GM18520 (cell line): ENCODE measurements around the gene LACTBL1.
"Not testable (repeated sequence)": the region's sequence is repeated elsewhere in the genome, so short reads cannot be mapped to it uniquely, and the experiment has no call there.

Experiments used
- ATAC-seq: cut with Tn5 transposase; IDR thresholded peaks from one replicate; pipeline ENCODE4 v1.9.1; 2021; ENCODE audit not compliant: unreplicated experiment

LACTBL1 gene, protein sequence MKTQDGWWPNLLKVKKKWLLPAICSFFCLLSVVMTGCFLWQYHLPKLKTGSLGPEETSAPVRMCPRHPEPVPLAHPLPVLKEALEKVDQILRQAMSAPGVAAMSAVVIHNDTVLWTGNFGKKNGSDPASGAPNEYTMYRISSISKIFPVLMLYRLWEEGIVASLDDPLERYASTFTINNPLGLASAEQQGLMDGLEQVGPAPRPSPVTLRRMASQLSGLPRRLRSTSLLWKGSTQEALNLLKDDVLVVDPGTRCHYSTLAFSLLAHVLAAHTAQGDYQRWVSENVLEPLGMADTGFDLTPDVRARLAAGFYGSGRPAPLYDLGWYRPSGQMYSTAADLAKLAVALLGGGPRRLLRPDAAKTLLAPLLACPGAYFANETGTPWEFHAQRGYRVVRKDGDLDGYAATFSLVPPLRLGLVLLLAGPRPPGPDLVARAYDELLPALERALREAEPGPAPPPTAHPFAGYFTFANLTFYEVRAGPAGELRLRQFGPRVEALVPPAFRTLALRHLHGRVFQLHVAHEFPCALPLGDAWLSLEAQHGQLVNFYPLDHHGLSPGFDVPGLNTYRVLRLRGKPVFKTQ

DNA sequence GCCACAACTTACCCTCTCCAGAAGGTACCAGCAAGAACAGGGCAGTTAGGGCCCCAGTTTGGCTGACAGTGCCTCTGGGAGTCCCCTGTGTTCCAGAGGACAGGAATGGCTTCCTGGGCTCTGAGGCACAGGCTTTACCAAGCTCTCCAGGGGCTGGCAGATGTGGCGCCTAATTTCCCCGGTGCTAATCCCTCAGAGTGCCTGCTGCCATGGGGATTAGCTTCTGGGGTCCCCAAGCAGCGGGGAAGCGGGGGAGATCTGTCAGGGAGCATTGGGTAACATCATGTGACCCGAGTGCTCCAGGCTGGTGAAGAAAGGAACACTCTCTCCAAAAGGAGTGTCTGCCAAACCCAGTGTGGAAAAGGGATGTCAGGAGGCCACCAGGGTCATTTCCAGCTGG lies at the start of gene LACTBL1:
TSS of gene LACTBL1 (minus strand) at position 107 of the 400 bp plus-strand sequence. CDS start 550 bp downstream, outside the sequence.
- ATAC-seq = no peak

DNA sequence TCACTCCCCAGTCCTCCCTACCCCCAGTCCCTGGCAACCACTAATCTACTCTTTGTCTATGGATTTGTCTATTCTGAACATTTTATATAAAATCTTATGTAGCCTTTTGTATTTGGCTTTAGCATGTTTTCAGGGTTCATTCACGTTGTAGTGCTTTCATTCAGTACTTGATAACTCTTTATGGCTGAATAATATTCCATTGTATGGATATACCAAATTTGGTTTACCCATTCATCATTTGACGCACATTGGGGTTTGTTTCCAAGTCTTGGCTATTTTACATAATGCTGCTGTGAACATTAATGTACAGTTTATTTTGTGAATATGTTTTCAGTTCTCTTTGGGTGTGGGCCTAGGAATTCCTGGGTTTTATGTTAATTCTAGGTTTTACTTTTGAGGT lies 49.2 kb upstream of the LACTBL1 start:
- no peak for ATAC-seq

DNA sequence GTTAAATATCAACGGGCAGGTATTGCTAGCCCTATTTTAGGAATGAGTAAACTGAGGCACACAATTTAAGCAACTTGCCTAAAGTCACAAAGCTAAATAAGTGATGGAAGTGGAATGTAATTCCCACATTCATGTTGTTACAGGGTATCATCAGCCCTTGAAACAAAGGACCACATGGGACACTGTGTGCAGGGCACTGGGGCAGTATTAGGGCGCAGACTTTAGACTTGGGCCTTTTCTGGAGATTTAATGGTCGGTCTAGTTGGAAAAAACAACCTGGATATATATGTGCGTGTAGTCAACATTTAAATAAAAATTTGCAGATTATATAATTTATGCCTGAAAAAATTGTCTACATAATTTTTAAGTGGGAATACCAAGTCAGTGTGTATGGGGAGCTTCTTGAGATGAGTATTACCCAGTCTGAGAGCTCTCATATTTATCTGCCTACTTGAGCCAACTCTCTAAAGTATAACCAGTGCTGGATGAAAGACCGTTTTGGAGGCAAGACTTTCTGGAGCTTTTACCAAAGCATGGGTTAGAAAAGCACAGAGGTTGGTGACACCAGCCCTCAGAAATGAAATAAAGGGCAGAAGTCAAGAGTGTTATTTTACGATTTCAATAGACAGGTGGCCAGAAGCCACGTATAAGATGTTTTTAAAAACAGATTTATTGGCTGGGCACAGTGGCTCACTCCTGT lies 48.2 kb upstream of the LACTBL1 start:
- no peak for ATAC-seq

DNA sequence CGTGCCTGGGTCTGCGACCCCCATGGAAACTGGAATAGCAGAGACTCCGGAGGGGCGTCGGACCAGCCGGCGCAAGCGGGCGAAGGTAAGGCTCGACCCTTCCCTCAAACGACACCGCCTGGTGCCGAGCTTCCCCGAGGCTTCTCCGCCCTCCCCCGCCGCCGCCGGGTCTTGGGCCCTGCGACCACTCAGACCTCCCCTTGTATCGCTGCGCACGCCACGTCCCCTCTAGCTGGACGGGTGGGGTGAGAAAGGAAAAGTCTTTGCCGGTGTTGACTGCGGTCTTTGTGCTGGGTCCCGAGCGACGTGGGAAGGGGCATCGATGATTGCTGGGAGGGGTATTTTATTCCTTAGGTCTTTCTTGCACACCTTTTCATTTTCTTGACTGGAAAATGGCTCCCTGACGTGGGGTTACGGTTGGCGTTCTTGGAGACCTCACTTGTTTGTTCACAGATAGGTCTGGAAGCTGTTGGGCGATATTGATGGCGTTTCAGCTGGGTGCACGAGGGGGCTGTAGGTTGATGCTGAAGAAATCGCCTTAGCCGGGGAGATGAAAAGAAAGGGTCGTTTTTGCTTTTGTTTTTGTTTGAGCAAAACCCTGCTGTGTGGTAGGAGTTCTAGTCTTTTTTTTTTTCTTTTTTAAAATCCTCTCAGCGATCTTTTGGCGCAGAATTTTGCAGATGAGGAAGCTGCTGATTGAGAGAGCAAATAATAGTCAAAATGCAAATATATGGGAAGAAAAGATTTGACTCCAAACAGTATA lies 47.4 kb upstream of the LACTBL1 start:
- ATAC-seq = peak; percentile 6

DNA sequence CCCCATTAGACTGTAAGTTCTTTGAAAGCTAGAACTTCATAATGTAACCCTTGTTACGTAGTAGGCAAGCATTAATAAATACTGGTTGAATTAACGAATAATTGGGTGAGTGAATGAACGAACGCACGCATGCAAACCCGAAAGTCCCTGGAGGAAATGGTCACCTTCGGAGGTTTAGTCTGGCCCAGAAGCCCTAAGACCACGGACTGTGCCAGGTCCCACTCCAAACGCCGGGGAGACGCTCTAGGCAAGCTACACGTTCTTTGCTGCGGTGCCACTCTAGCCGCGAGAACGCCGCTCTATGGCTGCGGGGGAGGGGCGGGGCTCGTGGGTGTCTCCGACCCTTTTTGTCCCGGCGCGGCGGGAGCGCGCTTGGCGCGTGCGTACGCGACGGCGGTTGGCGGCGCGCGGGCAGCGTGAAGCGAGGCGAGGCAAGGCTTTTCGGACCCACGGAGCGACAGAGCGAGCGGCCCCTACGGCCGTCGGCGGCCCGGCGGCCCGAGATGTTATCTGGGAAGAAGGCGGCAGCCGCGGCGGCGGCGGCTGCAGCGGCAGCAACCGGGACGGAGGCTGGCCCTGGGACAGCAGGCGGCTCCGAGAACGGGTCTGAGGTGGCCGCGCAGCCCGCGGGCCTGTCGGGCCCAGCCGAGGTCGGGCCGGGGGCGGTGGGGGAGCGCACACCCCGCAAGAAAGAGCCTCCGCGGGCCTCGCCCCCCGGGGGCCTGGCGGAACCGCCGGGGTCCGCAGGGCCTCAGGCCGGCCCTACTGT lies 46.6 kb upstream of the LACTBL1 start, which contains the start of gene KDM1A:
TSS of gene KDM1A (plus strand) at position 375 of the 769 bp plus-strand sequence. CDS start at position 504, 129 bp downstream.
- peak; percentile 82 for ATAC-seq

DNA sequence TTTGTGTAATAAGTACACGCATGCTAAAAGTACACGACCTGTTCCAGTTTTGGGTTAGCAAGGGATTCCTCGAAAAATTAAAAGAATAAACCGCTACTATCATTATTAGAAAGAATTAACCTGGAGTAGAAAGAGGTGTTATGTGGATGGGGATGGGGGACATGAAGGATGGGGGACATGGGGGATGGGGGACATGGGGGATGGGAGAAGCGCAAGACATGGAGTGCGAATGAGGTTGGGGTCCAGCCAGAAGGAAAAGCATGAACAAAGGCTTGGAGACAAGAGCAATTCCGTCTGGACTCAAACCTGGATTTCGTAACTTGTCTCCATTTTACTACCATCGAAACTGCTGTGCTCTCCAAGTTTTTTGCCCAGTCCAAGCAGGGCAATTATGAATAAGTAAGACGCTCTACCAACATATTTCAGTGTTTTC lies 46.0 kb upstream of the LACTBL1 start:
- ATAC-seq = no peak

DNA sequence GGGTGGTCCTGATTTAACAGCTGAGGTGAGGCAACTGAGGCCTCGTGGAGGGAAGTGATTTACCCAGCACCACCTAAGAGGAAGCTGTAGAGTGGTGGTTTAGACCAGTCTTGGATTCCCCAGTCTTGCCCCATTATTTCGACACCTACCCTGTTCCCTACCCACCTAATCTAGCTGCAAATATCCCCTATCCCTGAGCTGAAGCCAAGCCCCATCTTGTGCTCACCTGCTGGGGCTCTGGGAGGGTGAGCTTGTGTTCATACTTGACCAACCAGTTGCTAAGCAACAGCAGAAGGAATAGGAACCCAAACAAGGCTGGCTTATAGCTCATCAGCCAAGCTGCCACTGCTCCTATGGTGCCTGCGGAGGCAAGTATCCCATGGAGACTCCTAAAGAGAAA lies 41.0 kb upstream of the LACTBL1 start:
- no peak for ATAC-seq

DNA sequence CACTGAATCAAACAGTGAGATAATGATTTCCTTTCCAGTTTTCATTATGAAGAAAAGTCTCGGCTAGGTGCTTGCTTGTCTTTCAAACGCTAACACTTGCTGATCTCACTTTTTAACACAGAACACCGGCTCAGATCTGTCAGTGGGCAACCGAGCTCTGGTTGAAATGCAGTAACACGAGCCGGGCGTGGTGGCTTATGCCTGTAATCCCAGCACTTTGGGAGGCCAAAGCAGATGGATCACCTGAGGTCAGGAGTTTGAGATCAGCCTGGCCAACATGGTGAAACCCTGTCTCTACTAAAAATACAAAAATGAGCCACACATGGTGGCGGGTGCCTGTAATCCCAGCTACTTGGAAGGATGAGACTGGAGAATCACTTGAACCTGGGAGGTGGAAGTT lies 37.4 kb upstream of the LACTBL1 start:
- not testable (repeated sequence) for ATAC-seq

DNA sequence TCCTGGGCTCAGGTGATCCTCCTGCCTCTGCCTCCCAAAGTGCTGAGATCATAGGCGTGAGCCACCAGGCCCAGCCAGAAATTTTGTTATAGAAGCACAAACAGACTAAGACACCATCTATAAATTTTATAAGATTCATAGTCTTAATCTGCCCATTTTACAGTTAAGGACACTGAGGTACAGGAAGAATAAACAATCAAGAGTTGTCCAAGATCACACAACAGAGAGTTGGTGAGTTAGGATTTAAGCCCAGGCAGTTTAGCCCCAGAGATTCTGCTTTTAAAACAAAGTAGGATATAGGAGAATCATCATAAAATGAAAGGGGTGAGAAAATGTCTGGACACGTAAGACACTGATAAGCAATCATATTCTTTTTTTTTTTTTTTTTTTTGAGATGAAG lies 36.2 kb upstream of the LACTBL1 start:
- no peak for ATAC-seq

DNA sequence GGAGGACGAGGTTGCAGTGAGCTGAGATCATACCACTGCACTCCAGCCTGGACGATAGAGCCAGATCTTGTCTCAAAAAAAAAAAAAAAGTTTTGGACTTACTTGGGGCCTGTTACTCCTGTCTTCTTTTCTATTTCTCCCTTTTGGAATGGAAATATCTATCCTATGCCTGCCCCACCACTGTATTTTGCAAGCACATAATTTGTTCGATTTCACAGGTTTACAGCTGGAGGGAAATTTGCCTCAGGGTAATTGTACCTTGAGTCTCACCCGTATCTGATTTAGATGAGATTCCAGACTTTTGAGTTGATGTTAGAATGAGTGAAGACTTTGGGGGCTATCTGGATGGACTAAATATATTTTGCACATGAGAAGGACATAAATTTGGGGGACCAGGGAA lies 34.4 kb upstream of the LACTBL1 start:
- ATAC-seq = no peak

DNA sequence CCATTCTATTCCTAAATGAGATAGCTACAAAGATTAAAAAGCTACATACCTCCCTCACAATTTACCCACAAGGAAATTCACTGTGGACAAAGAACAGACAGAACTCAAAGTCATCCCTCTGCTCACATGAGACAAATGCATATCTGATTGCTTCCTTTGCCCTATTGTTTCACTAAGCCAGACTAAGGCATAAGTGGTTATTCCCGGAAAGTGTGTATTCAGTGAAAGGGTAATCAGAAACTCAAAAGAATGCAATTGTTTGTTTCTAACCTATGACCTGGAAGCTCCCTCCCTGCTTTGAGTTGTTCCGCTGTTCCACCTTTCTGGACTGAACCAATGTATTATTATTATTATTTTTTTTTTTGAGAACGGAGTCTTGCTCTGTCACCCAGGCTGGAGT lies 32.1 kb upstream of the LACTBL1 start:
- ATAC-seq = not testable (repeated sequence)

DNA sequence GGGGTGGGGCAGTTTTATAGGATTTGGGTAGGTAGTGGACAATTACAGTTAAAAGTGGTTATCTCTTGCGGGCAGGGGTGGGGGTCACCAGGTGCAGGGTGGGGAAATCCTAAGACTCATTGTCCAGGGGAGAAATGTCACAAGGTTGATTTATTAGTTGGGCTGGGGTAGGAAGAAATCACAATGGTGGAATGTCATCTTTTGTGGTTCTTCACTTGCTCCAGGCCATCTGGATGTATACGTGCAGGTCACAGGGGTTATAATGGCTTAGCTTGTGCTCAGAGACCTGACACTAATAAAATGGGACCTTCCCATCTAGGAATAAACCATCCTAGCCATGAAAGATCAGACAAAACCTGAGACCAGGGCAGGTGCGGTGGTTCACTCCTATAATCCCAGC lies 31.4 kb upstream of the LACTBL1 start:
- no peak for ATAC-seq

DNA sequence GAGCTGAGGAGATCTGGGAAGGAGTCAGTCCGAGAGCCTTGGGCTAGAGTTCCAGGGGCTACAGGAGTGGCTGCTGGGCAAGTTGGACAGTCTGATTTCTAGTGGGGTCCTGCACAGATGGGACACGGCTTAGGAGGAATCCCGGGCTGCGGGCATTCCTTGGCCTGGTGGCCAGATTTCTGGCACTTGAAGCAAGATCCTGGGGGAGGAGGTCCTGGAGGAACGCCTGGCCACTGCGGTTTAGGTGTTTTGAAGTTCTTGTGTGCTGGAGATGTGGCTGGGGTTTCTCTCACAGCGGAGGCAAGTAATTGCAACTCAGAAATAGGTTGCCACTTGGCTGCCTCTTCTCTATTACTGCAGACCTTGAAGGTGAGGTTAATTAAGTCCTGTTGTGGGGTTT lies 29.6 kb upstream of the LACTBL1 start:
- not testable (repeated sequence) for ATAC-seq

DNA sequence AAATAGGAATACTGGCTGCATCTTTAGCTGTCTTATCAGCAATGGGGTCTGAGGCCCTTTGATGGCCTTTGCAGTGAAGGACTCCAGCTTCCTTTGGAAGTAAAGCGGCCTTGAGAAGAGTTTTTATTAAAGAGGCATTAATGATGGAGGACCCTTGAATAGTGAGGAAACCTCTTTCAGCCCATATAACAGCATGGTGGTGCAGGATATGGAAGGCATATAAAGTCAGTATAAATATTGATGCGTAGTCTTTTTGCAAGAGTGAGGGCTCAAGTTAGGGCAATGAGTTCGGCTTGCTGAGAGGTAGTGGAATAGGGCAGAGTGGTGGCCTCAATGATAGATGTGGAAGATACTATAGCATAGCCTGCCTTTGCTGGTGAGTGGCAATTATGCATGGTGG lies 27.5 kb upstream of the LACTBL1 start:
- ATAC-seq = not testable (repeated sequence)

DNA sequence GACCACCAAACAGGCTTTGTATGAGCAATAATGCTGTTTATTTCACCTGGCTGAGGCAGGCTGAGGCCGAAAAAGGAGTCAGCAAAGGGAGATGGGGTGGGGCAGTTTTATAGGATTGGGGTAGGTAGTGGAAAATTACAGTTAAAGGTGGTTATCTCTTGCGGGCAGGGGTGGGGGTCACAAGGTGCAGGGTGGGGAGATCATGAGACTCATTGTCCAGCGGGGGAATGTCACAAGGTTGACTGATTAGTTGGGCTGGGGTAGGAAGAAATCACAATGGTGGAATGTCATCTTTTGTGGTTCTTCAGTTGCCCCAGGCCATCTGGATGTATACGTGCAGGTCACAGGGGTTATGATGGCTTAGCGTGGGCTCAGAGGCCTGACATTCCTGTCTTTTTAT lies 24.9 kb upstream of the LACTBL1 start:
- ATAC-seq = not testable (repeated sequence)

DNA sequence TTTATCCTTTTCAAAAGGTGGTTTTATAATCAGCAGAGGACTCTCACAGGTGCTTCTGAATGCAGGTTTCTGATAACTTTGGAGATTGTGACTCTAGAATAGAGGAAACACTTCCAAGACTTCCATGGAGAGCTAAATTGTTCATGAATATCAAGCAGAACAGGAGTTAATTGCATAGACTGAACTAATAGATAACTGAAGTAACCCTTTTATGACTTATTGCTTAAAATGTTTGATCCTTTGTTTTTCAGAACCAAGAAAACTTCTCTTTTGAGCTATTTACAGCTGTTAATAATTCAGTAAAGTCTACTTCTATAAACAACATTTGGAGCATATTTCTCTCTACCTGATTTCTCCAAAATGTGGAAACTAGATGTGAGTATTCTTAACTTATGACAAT lies 23.1 kb upstream of the LACTBL1 start:
- ATAC-seq = no peak

DNA sequence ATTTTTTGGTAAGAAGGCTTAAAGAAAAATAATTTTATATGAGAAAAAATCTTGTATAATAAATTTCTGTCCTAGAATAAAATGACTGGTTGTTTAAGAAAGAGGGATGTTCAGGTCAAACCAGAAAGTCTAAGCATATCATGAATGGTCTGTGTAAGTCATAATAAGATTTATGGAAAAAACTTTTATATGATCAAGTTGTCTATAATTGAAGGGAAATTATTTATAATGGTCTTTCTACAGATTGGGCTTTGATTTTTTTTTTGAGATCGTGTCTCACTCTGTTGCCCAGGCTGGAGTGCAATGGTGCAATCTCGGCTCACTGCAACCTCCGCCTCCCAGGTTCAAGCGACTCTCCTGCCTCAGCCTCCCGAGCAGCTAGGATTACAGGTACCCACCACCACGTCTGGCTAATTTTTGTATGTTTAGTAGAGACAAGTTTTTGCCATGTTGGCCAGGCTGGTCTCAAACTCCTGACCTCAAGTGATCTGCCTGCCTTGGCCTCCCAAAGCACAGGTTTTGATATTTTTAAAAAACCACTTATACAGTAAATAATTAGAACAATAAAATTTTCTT lies 20.6 kb upstream of the LACTBL1 start:
- ATAC-seq = not testable (repeated sequence)

DNA sequence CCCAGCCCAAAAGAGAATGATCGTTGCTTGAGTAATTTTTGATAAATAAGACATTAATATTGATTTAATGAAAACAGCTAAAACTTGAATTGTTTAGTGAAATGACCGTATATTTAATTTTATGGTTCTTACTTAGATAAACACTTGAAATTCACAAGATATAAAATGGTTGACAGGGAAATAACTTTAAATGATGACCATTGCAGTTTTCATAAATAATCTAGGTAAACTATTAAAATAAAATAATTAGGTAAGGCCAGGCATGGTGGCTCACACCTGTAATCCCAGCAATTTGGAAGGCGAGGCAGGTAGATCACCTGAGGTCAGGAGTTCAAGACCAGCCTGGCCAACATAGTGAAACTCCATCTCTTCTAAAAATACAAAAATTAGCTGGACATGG lies 19.7 kb upstream of the LACTBL1 start:
- not testable (repeated sequence) for ATAC-seq

DNA sequence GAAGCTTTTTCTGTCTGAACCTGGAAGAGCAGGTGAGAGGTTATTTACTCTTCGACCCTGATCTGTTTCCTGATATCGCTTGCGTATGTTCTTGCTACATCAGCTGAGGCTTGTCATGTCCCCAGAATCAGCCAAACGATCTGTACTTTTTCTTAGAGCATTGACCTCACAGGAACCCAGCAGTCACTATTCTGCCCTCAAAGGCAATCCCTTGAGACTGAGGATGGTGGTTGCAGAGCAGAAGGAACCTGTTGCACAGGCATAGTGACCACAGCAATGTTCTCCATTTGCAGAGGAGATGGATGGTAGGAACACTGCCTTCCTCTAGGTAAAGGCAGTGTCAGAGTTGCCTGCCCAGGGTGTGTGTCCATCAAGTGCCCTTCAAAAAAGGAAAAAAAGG lies 11.3 kb upstream of the LACTBL1 start:
- no peak for ATAC-seq

DNA sequence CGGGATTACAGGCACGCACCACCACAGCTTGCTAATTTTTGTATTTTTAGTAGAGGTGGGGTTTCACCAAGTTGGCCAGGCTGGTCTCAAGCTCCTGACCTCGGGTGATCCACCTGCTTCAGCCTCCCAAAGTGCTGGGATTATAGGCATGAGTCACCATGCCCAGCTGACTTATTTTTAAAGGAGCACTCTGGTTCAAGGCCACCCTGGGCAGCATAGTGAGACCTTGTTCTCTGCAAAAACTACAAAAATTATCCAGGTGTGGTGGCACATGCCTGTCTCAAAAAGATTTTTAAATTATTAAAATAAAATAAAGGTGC lies 7.8 kb upstream of the LACTBL1 start:
- ATAC-seq = not testable (repeated sequence)
